HPDE6-E6E7 (cell line): ENCODE data around the gene DLX1.
"Not testable (repeated sequence)": the region's sequence is repeated elsewhere in the genome, so short reads cannot be mapped to it uniquely, and the experiment has no call there.

Experiments used
- DNase-seq: peaks from one replicate; pipeline ENCODE4 v3.0.0; 2011; ENCODE audit warnings: missing footprints; ENCODE audit errors: extremely low spot score

DLX1 gene

DNA sequence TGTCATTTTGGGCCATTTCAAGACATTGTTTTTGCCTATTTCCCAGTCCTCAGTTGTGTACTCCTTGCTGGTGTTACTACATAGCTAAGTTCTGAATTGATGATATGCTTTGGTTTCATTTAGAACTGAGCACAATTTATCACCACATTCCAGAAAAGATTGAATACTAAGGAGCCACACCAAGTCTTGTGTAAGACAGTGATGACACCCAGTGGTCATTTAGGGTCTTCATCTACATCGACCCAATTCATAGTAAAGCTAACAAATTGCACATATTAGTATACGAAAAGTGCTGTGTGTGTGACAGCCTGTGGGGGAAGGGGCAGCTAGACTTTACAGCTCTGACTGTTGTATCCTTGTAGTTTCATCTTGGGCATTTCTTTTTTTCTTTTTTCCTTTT, 28.3 kb downstream of the DLX1 start:
- no peak for DNase-seq

DNA sequence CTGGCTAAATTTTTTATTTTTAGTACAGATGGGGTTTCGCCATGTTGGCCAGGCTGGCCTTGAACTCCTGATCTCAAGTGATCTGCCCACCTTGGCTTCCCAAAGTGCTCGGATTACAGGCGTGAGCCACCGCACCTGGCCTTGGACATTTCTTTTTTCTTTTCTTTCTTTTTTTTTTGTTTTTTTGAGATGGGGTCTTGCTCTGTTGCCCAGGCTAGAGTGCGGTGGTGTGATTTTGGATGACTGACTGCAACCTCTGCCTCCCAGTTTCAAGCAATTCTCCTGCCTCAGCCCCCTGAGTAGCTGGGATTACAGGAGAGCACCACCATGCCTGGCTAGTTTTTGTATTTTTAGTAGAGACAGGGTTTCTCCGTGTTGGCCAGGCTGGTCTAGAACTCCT, 28.9 kb downstream of the DLX1 start:
- not testable (repeated sequence) for DNase-seq

DNA sequence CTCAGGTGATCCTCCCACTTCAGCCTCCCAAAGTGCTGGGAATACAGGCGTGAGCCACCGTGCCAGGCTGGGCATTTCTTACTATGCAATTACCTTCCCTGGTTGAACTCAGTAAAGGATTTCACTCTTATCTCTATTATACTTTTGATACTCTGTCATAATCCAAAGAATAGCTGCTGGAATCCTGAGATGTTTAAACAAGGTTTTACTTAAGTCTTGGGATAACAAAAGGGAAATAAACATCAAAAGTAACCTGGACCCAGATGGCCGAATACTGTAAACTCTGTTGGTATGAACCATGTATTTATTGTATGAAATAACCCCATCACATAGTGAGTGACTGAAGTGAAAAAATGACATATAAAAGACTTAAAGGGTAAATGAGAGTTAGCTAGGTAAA, 29.3 kb downstream of the DLX1 start:
- DNase-seq: no peak

DNA sequence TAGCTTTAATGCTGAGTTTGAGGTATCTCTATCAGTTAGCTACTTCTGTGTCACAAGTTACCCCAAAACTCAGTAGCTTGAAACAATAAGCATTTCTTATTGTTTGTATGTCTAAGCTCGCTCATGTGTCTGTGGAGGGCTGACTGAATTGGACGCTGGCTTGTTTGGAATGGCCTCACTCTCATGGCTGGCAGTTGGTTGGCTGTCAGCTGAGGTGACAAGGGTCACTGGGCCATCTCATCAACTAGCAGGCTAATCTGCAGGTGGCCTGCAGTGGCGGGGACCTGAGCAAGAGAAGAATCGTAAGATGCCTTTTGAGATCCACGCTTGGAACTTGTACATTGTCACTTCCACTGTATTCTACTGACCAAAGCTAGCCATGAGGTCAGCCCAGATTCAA, 30.8 kb downstream of the DLX1 start:
- DNase-seq: no peak

DNA sequence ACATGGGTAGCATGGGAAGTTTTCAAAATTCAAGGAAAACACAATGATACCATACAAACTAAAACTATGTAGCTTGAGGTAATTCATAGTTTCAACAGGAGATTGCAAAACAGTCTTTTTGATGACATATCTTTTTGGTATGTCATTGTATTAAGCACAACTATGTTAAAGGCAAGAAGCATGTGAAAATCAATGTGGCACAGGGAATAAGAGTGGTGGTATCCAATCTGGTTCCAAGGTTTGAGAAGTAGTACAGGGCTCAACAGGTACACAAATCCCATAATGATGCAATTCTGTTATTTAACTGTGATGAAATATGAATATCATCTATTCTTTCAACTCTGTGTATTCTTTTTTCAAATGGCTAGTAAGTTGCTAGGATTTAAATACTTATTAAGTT, 33.8 kb downstream of the DLX1 start:
- no peak for DNase-seq

DNA sequence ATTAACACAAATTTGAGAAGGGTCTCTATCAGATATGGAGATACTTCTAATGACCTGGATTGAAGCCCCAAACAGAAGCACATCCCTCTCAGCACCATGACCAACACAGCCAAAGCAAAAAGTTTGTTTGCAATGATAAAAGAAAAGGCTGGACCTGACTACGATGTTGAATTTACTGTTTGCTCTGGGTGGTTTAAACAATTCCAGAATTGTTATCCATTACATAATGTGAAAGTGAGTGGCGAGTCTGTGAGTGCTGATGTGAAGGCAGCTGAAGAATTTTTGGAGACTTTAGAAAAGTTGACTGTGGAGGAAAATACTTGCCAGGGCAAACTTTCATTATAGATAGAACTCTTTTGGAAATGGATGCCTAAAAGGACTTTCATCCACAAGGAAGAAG, 34.8 kb downstream of the DLX1 start:
- DNase-seq: no peak

DNA sequence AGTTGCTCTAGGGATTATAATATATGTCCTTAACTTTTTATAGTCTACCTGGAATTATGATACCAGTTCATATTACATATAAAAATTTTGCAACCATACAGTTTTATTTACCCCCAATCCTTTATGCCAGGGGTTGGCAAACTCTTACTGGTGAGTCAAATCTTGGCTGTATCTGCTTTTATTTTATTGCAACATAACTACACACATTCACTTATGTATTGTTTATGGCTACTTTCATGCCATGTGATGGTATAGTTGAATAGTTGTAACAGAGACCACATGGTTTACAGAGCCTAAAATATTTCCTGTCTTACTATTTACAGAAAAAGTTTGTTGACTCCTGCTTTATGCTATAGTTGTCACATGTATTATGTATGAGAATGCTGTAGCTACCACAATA, 43.2 kb downstream of the DLX1 start:
- no peak for DNase-seq

DNA sequence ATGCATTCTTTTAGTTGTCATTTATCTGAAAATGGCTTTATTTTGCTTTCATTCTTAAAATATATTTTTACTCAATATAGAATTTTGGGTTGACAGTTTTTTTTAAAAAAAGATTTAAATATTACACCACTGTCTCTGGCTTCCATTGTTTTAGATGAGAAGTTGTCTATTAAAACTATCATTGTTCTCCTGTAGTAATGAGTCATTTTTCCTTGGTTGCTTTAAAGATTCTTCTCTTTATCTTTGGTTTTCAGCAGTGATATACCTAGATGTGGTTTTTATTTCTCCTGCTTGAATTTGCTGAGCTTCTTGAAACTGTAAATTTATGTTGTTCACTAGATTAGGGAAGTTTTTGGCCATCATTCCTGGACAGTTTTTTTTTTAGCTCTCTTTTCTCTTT, 44.1 kb downstream of the DLX1 start:
- no peak for DNase-seq

DNA sequence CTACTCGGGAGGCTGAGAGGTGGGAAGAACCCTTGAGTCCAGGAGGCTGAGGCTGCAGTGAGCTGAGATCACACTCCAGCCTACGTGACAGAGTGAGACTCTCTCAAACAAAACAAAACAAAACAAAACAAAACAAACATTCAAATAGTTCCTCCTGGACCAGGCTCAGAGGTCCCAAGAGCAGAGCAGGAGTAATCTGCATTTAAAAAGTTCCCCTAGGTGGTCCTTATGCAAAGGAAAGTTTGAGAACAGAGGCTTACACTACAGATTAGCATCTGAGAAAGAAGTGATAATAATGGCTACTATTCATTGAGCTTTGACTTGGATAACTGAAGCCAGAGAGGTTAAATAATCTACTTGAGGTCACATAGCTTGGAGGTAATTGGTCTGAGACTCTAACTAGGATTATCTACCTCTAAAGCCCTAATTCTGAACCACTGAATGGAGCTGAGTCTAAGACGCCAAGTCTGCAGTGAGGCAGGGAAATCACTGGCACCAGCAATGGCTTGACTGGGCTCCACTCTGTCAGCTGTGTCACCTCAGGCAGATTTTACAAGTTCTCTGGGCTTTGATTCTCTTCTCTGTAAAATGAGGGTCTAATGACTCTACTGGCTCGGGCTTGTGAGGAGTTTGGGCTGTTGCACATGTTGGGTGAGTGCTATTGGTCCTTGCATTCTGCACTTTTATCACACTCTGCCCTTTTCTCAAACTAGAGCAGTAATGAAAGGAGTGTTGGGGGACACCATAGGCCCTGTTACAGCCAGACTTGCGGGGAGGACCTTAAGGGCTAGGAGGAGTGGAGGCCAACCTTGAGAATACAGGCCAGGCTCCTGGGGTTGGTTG, 46.6 kb downstream of the DLX1 start:
- DNase-seq: no peak

DNA sequence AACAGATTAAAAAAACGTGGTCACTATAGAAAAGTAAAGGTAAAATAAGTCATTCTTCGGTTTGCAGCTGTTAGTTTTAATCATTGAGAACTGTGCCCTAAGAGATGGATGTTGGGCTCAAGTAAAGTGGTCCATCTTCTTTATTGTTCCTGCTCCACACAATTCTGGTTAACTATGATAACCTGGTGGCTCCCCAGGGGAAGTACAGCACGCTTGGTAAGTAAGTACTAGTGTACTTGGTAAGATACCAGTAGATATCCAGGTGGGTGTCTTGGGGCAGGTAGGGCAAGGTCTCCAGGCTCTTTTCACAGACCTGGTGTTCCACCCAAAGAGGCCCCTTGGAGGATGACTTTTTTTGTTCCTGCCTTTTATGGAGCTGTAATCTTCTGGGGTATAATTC, 49.0 kb downstream of the DLX1 start:
- DNase-seq: no peak

DNA sequence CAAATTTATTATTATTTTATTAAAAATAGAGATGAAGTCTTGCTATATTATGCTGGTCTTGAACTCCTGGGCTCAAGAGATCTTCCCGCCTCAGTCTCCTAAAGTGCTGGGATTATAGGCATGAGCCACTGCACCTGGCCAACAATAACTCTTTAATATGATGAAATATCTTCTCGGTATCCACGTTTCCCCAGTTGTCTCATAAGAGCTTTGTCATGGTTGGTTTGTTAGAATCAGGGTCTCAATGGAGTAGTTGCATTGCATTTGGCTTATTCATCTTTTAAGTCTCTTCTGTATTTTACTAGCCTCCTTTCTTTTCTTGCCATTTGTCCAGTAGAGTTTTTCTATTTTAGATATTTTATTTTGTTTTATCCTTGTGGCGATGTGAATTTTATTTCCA, 50.1 kb downstream of the DLX1 start:
- DNase-seq: no peak

DNA sequence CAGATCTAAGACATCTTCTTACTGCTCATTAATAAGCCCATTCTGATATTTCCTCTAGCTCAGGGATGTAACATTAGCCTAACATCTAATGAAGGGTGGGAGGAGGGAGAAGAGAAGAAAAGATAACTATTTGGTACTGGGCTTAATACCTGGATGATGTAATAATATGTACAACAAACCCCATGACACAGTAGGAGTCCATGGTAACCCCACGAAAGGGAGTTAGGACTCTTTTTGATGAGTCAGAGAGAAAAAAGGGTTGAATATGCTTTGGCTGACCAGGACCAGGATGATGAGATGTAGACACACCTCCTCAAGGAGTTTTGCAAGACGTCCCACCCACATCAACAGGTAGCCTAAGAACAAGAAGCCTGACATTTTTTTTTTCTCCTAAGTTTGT, 51.8 kb downstream of the DLX1 start:
- DNase-seq: no peak

DNA sequence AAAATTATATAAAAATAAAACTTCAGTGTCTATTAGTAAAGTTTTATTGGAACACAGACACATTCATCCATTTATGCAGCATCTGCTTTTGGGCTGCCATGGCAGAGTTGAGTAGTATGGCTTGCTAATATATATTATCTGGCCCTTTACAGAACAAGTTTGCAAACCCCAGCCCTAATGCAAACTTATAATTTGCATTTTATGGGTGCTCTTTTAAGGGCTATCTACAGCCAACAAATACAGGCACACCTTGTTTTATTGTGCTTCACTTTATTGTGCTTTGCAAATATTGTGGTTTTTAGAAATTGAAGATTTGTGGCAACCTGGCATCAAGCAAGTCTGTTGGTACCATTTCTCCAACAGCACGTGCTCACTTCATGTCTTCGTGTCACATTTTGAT, 52.6 kb downstream of the DLX1 start:
- DNase-seq: no peak

DNA sequence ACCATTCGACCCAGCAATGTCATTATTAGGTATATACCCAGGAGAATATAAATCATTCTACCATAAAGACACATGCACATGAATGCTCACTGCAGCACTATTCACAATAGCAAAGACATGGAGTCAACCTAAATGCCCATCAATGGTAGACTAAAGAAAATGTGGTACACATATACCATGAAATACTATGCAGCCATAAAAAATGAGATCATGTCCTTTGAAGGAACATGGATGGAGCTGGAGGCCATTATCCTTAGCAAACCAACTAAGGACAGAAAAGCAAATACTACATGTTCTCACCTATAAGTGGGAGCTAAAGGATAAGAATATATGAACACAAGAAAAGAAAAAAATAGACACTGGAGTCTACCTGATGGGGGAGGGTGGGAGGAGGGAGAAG, 53.4 kb downstream of the DLX1 start:
- not testable (repeated sequence) for DNase-seq
